Fibroblast of skin of abdomen (primary cell): ENCODE data around the gene RHBDL3.
"Not testable (repeated sequence)": the region's sequence is repeated elsewhere in the genome, so short reads cannot be mapped to it uniquely, and the experiment has no call there.

Experiments used
- DNase-seq: peaks from one replicate; pipeline ENCODE4 v3.0.0-alpha.2; 2013

The RHBDL3 gene

GRCh38 chr17:32327911-32328310, 62.3 kb downstream of the RHBDL3 start:
- no peak for DNase-seq

GRCh38 chr17:32330147-32330546, 64.5 kb downstream of the RHBDL3 start:
- no peak for DNase-seq

GRCh38 chr17:32331243-32332040, 65.8 kb downstream of the RHBDL3 start:
- no peak for DNase-seq

GRCh38 chr17:32333187-32333586, 67.6 kb downstream of the RHBDL3 start:
- DNase-seq: no peak

GRCh38 chr17:32335046-32335445, 69.4 kb downstream of the RHBDL3 start:
- DNase-seq: peak; percentile 17

GRCh38 chr17:32335687-32336086, 70.1 kb downstream of the RHBDL3 start:
- peak; percentile 80 for DNase-seq

GRCh38 chr17:32341141-32341856, 75.7 kb downstream of the RHBDL3 start:
- DNase-seq: peak; percentile 10

GRCh38 chr17:32341857-32342602, 76.4 kb downstream of the RHBDL3 start, which contains the start of gene C17orf75:
Gene C17orf75, minus strand, starts transcription at chr17:32342173. Its CDS starts 34 bp downstream, at chr17:32342139.
- DNase-seq: peak; percentile 77

- no peak for DNase-seq
Observed at GRCh38 chr17:32342603-32343325, 77.1 kb downstream of the RHBDL3 start.

GRCh38 chr17:32345951-32346600, 80.4 kb downstream of the RHBDL3 start:
- DNase-seq: no peak

- DNase-seq: no peak
Observed at GRCh38 chr17:32348483-32348800, 82.8 kb downstream of the RHBDL3 start.

- DNase-seq: no peak
Observed at GRCh38 chr17:32349503-32349853, 83.8 kb downstream of the RHBDL3 start.

GRCh38 chr17:32349854-32350665, 84.4 kb downstream of the RHBDL3 start, which contains the start of gene ZNF207:
Gene ZNF207, plus strand, starts transcription at chr17:32350157. Its CDS starts 129 bp downstream, at chr17:32350286.
- DNase-seq: peak; percentile 96

GRCh38 chr17:32350666-32351418, 85.2 kb downstream of the RHBDL3 start:
- peak; percentile 55 for DNase-seq

- DNase-seq: not testable (repeated sequence)
Observed at GRCh38 chr17:32352734-32353133, 87.1 kb downstream of the RHBDL3 start.

- DNase-seq: no peak
Observed at GRCh38 chr17:32355649-32356377, 90.2 kb downstream of the RHBDL3 start.

- no peak for DNase-seq
Observed at GRCh38 chr17:32356378-32356743, 90.7 kb downstream of the RHBDL3 start.

- no peak for DNase-seq
Observed at GRCh38 chr17:32356750-32357149, 91.1 kb downstream of the RHBDL3 start.

- no peak for DNase-seq
Observed at GRCh38 chr17:32357615-32358014, 92.0 kb downstream of the RHBDL3 start.

GRCh38 chr17:32361270-32361669, 95.6 kb downstream of the RHBDL3 start:
- DNase-seq: no peak
